Measurements from ENCODE around the gene SFI1.

- TF ChIP-seq CTCF (IDR thresholded peaks at IDR 0.05; ENCODE audit: low read depth, low read length, missing input control): no peak
- TF ChIP-seq, protein P1, sequence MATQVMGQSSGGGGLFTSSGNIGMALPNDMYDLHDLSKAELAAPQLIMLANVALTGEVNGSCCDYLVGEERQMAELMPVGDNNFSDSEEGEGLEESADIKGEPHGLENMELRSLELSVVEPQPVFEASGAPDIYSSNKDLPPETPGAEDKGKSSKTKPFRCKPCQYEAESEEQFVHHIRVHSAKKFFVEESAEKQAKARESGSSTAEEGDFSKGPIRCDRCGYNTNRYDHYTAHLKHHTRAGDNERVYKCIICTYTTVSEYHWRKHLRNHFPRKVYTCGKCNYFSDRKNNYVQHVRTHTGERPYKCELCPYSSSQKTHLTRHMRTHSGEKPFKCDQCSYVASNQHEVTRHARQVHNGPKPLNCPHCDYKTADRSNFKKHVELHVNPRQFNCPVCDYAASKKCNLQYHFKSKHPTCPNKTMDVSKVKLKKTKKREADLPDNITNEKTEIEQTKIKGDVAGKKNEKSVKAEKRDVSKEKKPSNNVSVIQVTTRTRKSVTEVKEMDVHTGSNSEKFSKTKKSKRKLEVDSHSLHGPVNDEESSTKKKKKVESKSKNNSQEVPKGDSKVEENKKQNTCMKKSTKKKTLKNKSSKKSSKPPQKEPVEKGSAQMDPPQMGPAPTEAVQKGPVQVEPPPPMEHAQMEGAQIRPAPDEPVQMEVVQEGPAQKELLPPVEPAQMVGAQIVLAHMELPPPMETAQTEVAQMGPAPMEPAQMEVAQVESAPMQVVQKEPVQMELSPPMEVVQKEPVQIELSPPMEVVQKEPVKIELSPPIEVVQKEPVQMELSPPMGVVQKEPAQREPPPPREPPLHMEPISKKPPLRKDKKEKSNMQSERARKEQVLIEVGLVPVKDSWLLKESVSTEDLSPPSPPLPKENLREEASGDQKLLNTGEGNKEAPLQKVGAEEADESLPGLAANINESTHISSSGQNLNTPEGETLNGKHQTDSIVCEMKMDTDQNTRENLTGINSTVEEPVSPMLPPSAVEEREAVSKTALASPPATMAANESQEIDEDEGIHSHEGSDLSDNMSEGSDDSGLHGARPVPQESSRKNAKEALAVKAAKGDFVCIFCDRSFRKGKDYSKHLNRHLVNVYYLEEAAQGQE (IDR thresholded peaks at IDR 0.05): no peak
- TF ChIP-seq, protein P2, sequence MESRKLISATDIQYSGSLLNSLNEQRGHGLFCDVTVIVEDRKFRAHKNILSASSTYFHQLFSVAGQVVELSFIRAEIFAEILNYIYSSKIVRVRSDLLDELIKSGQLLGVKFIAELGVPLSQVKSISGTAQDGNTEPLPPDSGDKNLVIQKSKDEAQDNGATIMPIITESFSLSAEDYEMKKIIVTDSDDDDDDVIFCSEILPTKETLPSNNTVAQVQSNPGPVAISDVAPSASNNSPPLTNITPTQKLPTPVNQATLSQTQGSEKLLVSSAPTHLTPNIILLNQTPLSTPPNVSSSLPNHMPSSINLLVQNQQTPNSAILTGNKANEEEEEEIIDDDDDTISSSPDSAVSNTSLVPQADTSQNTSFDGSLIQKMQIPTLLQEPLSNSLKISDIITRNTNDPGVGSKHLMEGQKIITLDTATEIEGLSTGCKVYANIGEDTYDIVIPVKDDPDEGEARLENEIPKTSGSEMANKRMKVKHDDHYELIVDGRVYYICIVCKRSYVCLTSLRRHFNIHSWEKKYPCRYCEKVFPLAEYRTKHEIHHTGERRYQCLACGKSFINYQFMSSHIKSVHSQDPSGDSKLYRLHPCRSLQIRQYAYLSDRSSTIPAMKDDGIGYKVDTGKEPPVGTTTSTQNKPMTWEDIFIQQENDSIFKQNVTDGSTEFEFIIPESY (IDR thresholded peaks at IDR 0.05): no peak
- no peak for TF ChIP-seq YY1 (IDR thresholded peaks at IDR 0.05)
- TF ChIP-seq SP1 (IDR thresholded peaks at IDR 0.05): no peak
- TF ChIP-seq TAF1 (conservative IDR thresholded peaks at IDR 0.05): no peak
- no peak for TF ChIP-seq HNF4A (conservative IDR thresholded peaks at IDR 0.05)
- no peak for TF ChIP-seq JUND (IDR thresholded peaks at IDR 0.05)
- TF ChIP-seq, protein P3, sequence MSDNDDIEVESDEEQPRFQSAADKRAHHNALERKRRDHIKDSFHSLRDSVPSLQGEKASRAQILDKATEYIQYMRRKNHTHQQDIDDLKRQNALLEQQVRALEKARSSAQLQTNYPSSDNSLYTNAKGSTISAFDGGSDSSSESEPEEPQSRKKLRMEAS (IDR thresholded peaks at IDR 0.05): no peak
Observed at GRCh38 chr22:31488988-31489617, 7.2 kb upstream of the SFI1 start.

All from liver (tissue), 3 donors.